NT2/D1 (cell line): ENCODE measurements around the gene PKNOX2.

Source experiments
- DNase-seq: peaks from one replicate; pipeline ENCODE4 v3.0.0-alpha.2; 2011; ENCODE audit warnings: low read depth, low spot score
- H3K27me3 ChIP-seq: 2 replicates; pipeline ENCODE4 v1.6.0; 2011; ENCODE audit warnings: mild to moderate bottlenecking; ENCODE audit not compliant: insufficient read length, insufficient read depth
- H3K36me3 ChIP-seq: 2 replicates; pipeline ENCODE4 v1.6.1; 2011; ENCODE audit warnings: mild to moderate bottlenecking, low read length, mixed read lengths; ENCODE audit not compliant: insufficient read depth, insufficient read length
- H3K4me1 ChIP-seq: 2 replicates; pipeline ENCODE4 v1.5.1; 2011; ENCODE audit not compliant: insufficient read depth, insufficient read length
- H3K4me3 ChIP-seq: 2 replicates; pipeline ENCODE4 v1.5.1; 2011; ENCODE audit warnings: low read depth; ENCODE audit not compliant: insufficient read length
- H3K9ac ChIP-seq: 2 replicates; pipeline ENCODE4 v1.6.0; 2011; ENCODE audit warnings: low read depth; ENCODE audit not compliant: insufficient read length
- H3K9me3 ChIP-seq: 2 replicates; pipeline ENCODE4 v1.5.1; 2011; ENCODE audit warnings: mild to moderate bottlenecking, low read length; ENCODE audit not compliant: insufficient read depth
- SUZ12 ChIP-seq: IDR thresholded peaks from 2 replicates; pipeline ENCODE4 v1.6.1; 2011; ENCODE audit not compliant: insufficient read length, insufficient read depth; ENCODE audit errors: extremely low read depth
- YY1 ChIP-seq: IDR thresholded peaks from 2 replicates; pipeline ENCODE4 v1.6.1; 2011; ENCODE audit not compliant: insufficient read length, insufficient read depth
- ZNF274 ChIP-seq: IDR thresholded peaks from 2 replicates; pipeline ENCODE4 v1.6.1; 2011; ENCODE audit warnings: mild to moderate bottlenecking, low read depth, low read length

Gene PKNOX2

DNA sequence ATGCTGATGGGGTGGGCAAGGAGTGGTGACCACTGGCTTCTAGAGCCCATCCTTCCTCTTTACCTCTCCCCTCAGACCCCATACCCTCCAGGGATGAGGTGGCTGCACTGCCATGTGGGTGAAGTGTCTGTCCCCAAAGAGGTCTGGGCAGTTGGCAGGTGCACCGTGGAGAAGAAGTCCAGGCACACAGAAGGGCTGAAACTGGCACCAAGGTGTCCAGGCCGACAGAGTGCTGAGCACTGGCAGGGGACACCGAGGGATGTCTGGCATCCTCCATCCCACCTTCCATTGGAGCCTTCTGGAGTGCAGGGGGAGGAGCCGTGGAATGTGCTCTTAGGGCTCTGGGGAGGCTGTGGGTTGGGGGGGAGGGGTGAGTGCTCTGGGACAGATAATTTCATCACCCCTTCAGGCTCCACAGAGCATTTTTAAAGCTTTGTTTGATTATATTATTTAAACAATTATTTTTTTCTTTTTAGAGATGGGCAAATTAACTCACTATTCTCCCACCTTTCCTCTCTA lies 37.9 kb downstream of the PKNOX2 start:
- no peaks in the 10 kb centered on the region for H3K27me3 ChIP-seq
- no peaks in the 10 kb centered on the region for H3K36me3 ChIP-seq
- TF ChIP-seq ZNF274 (no peak), SUZ12 (no peak), YY1 (no peak)
- no peak overlapping the region for H3K9ac ChIP-seq
- no peaks in the 10 kb centered on the region for H3K9me3 ChIP-seq
- no peak for DNase-seq
- peaks cover 11% of the 10 kb centered on the region for H3K4me1 ChIP-seq
- H3K4me3 ChIP-seq, result no peak overlapping the region

DNA sequence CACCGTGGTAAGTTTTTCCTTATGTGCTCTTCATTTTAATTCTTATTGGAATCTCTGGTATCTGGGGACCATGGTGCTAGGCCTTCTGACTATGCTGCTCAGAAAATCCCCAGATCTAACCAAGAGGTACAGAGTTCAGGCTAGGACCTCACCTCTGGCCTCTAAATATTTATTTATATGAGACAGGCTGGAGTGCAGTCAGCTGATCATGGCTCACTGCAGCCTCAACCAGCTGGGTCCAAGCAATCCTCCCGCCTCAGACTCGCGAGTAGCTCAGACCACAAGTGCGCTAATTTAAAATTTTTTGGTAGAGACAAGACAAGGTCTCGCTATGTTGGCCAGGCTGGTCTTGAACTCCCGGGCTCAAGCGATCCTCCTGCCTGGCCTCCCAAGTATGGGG lies 38.4 kb downstream of the PKNOX2 start:
- Histone ChIP-seq H3K36me3 (no peaks in the 10 kb centered on the region), H3K4me3 (no peak overlapping the region), H3K9me3 (no peaks in the 10 kb centered on the region), H3K4me1 (peaks cover 11% of the 10 kb centered on the region), H3K9ac (no peak overlapping the region), H3K27me3 (no peaks in the 10 kb centered on the region)
- DNase-seq, result no peak
- no peak for TF ChIP-seq SUZ12
- no peak for TF ChIP-seq YY1
- TF ChIP-seq ZNF274, result no peak

DNA sequence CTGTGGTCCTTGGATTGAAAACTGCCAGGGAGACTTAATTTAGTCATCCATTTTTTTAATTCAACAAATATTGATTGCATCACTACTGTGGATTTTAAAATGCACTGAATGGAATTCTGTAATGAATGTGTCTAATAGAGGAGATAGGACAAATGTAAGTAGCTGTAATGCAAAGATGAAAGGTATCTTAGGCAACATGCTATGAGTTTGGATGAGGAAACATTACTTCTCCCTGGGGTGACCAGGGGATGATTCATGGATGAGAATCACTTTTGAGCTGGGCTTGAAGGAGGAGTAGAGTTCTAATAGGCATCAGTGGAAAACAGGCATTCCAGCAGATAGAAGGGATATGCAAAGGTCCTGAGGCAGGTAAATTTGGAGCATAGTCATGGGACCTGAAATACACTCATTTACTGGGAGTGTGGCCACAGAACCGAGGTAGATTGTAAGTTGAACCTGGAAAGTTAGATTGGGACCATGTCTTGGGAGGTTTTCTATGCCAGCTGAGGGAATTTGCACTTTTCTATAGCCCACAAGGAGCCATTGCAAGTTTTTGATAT lies 43.4 kb downstream of the PKNOX2 start:
- Histone ChIP-seq H3K4me1 (peaks cover 21% of the 10 kb centered on the region), H3K4me3 (no peak overlapping the region), H3K9me3 (no peaks in the 10 kb centered on the region), H3K36me3 (no peaks in the 10 kb centered on the region), H3K9ac (no peak overlapping the region), H3K27me3 (no peaks in the 10 kb centered on the region)
- no peak for DNase-seq
- TF ChIP-seq ZNF274 (no peak), SUZ12 (no peak), YY1 (no peak)

DNA sequence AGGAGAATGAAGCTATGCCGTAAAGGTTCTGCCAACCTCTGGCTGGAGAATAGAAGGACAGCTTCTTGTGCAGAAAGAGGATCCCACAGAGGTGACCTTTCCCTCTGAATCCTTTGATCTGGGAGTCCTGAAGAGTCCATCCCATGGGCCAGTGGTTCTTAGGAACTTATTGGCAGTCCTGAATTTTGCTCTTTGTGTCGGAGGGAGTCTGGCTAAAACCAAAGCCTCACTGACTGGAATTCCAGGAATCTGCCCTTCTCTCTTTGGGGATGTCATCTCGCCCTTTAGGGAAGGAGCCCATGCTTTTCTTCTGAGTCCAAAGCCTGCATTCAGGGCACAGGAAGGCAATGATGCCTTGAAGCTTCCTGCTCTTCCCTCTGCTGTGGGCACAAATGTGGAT lies 45.5 kb downstream of the PKNOX2 start:
- DNase-seq, result no peak
- TF ChIP-seq SUZ12 (no peak), YY1 (no peak), ZNF274 (no peak)
- Histone ChIP-seq H3K36me3 (no peaks in the 10 kb centered on the region), H3K9ac (no peak overlapping the region), H3K9me3 (no peaks in the 10 kb centered on the region), H3K4me3 (no peak overlapping the region), H3K27me3 (no peaks in the 10 kb centered on the region), H3K4me1 (peaks cover 19% of the 10 kb centered on the region)

DNA sequence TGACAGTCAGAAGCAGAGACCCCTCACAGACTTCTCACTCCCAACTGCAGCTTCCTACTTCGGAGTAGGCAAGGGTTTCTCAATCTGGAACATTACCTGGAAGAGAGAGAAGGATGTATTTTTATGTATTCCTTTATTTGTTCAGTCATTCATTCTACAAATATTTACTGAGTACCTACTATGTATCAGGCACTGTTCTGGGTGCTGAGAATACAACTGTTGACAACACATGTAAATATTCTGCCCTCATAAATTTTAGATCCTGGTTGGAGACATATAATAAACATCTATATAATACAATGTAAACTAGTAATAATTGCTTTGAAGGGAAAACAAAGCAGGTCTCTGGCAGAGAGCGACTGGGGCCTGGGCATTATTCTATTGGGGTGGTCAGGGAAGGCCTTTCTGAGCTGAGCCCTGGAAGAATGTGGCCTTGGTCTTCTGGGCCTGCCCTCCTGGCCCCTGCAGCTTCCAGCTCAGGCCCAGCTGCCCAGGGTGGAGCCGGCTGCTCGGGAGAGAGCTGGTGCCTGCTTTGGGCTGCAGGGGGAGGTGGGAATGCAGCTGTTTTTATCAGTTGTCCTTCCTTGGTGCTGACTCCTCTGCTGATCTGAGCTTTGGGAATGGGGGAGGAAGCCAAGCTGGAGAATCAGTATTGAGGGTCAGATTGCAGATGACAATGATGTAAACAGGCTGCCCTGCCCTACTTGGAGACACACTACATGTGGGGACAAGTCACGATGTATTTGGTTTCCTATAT lies 46.8 kb downstream of the PKNOX2 start:
- no peak for TF ChIP-seq SUZ12
- no peak for TF ChIP-seq ZNF274
- no peak for TF ChIP-seq YY1
- Histone ChIP-seq H3K4me1 (peaks cover 22% of the 10 kb centered on the region), H3K27me3 (no peaks in the 10 kb centered on the region), H3K36me3 (no peaks in the 10 kb centered on the region), H3K9ac (no peak overlapping the region), H3K4me3 (no peak overlapping the region), H3K9me3 (no peaks in the 10 kb centered on the region)
- no peak for DNase-seq

DNA sequence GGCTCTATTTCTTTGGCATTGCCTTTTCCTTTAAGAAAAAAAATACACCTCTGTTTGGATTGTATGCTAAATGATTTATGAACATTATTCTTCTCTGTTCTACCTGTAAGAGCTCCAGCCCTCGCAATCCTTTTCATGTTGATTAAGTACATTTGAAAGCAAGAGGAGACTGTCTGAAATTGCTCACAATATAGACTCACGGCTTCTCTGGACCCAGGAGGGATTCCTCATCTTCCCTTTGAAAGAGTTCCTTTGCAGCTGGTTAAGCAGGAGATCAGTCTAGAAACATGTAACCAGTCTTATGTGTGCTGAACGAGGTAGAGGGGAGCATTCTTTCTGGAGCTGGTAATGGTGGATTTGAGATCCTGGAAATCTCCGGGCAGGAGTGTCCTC lies 47.4 kb downstream of the PKNOX2 start:
- Histone ChIP-seq H3K9me3 (no peaks in the 10 kb centered on the region), H3K36me3 (no peaks in the 10 kb centered on the region), H3K27me3 (no peaks in the 10 kb centered on the region)

DNA sequence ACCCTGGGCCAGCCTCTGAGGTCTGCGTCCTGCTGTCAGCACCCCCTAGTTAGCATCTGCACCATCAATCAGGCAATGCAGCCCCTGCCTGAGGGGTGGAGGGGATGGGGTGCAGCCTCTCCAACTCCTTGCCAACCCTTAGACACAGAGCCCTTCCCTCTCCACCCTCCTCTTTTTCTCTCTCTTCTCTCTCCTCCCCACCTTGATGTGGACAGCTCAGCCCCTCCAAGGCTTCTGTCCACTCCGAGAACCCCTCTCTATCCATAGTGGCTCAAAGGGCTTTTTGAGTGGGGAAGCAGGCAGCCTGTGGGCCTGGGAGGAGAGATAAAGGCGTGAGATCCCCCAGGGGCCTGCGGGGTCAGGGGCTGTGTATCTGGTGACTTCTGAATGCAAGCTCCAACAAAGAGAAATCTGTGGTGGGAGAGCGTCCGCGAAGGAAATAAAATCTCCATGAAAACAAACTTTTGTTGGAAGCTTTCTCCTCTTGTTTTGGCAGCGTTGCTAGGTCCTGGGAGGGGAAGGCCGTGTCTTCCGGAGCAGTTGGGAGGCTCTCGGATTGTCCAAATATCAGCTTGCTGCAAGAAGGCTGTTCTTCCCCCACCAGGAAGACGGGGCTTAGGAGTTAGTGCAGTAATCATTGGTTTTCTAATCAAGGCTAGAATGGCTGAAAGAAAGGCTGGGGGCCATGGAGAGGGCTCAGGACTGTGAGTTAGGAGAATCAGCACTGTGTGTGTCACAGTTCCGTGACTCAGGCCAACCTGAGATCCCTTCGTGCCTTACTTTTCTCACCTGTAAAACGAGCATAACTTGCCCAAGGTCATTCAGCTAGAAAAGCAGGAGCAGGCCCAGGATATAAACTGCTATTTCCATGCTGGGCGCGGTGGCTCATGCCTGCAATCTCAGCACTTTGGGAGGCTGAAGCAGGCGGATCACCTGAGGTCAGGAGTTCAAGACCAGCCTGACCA lies 50.3 kb downstream of the PKNOX2 start:
- Histone ChIP-seq H3K27me3 (no peaks in the 10 kb centered on the region), H3K4me1 (peaks cover 23% of the 10 kb centered on the region), H3K4me3 (no peak overlapping the region), H3K36me3 (no peaks in the 10 kb centered on the region), H3K9ac (no peak overlapping the region), H3K9me3 (no peaks in the 10 kb centered on the region)
- TF ChIP-seq ZNF274, result no peak
- TF ChIP-seq SUZ12, result no peak
- TF ChIP-seq YY1, result no peak
- DNase-seq, result peak; percentile 75

More for the DNA sequence above, 47.4 kb downstream of the PKNOX2 start:
- H3K9ac ChIP-seq, result no peak overlapping the region
- peaks cover 25% of the 10 kb centered on the region for H3K4me1 ChIP-seq
- no peak for DNase-seq
- TF ChIP-seq YY1 (no peak), SUZ12 (no peak), ZNF274 (no peak)
- H3K4me3 ChIP-seq, result no peak overlapping the region
